Measurements from ENCODE around the gene ZIC5.

GRCh38 chr13:99967498-99967868, 4.1 kb downstream of the ZIC5 start:
- TF ChIP-seq POLR2AphosphoS5 (IDR thresholded peaks at IDR 0.05; ENCODE audit: borderline replicate concordance, low read depth, low read length), result no peak; the same call in 1 of the 2 replicates
- no peak for TF ChIP-seq EZH2 (IDR thresholded peaks at IDR 0.05)
- TF ChIP-seq FOXP2 (optimal IDR thresholded peaks at IDR 0.05; ENCODE audit: control extremely low read depth, extremely low read length, insufficient read depth), result no peak

Measured in SK-N-MC (cell line).